Fibroblast of skin of back (primary cell): ENCODE measurements around the gene CLIC4. TPM values are rescaled to one million over a fixed set of nuclear protein-coding genes. Genes with fewer than 3 reads are reported as not detected.
A peak's percentile ranks its signal among the peaks of the same experiment; 100 is the strongest.
"Not testable (repeated sequence)": the region's sequence is repeated elsewhere in the genome, so short reads cannot be mapped to it uniquely, and the experiment has no call there.

Experiments used
- DNase-seq: peaks from one replicate; pipeline ENCODE4 v3.0.0-alpha.2; 2013
- polyA plus RNA-seq, 2 experiments: library from polyadenylated mRNA; unstranded; fragments of 120-200 nt; gene quantifications; one replicate each; pipeline ENCODE4 v1.2.1, GENCODE V29; 2013; ENCODE audit not compliant: insufficient read length in 2 of 2

CLIC4 gene
- polyA plus RNA-seq (2013, experiment 1 of 2; ENCODE audit: insufficient read length): 465 TPM
- polyA plus RNA-seq (2013, experiment 2 of 2; ENCODE audit: insufficient read length): 446 TPM

GRCh38 chr1:24744911-24745710 is at the start of gene CLIC4:
Gene CLIC4 (plus strand): TSS chr1:24745447. CDS start chr1:24745554, 107 bp downstream.
- DNase-seq: peak; percentile 98

GRCh38 chr1:24696041-24696755 is 49.0 kb upstream of the CLIC4 start:
- no peak for DNase-seq

- no peak for DNase-seq
Measured at GRCh38 chr1:24696756-24697330, 48.4 kb upstream of the CLIC4 start.

GRCh38 chr1:24697453-24698001 is 47.7 kb upstream of the CLIC4 start:
- not testable (repeated sequence) for DNase-seq

- not testable (repeated sequence) for DNase-seq
Measured at GRCh38 chr1:24698326-24698725, 46.9 kb upstream of the CLIC4 start.

- no peak for DNase-seq
Measured at GRCh38 chr1:24699628-24700027, 45.6 kb upstream of the CLIC4 start.

GRCh38 chr1:24702511-24703293 is 42.5 kb upstream of the CLIC4 start:
- DNase-seq: no peak

- DNase-seq: peak; percentile 71
Measured at GRCh38 chr1:24704411-24705259, 40.6 kb upstream of the CLIC4 start.

- DNase-seq: peak; percentile 85
Measured at GRCh38 chr1:24705260-24706073, 39.8 kb upstream of the CLIC4 start.

- DNase-seq: not testable (repeated sequence)
Measured at GRCh38 chr1:24706074-24706389, 39.2 kb upstream of the CLIC4 start.

GRCh38 chr1:24707687-24708086 is 37.6 kb upstream of the CLIC4 start:
- peak; percentile 65 for DNase-seq

- no peak for DNase-seq
Measured at GRCh38 chr1:24708938-24709337, 36.3 kb upstream of the CLIC4 start.

GRCh38 chr1:24709791-24710441 is 35.3 kb upstream of the CLIC4 start:
- no peak for DNase-seq

GRCh38 chr1:24711329-24711728 is 33.9 kb upstream of the CLIC4 start:
- no peak for DNase-seq

- peak; percentile 83 for DNase-seq
Measured at GRCh38 chr1:24713176-24713575, 32.1 kb upstream of the CLIC4 start.

GRCh38 chr1:24713736-24714135 is 31.5 kb upstream of the CLIC4 start:
- DNase-seq: no peak

GRCh38 chr1:24714859-24715520 is 30.3 kb upstream of the CLIC4 start:
- DNase-seq: no peak

GRCh38 chr1:24715658-24716057 is 29.6 kb upstream of the CLIC4 start:
- DNase-seq: no peak
